Astrocyte of the cerebellum (primary cell): ENCODE results near the gene LRRC40.

Source experiments
- DNase-seq: peaks from one replicate; pipeline ENCODE4 v3.0.0-alpha.2; 2011; ENCODE audit warnings: low read depth
- H3K4me3 ChIP-seq: 2 replicates; pipeline ENCODE4 v1.5.1; 2011; ENCODE audit warnings: mild to moderate bottlenecking, low read depth, low read length, moderate library complexity
- in situ Hi-C: cut with HindIII; loops from 2 replicates; pipeline ENCODE4 v1.10.0; 2017; ENCODE audit warnings: low sequenced_read_pairs
- TF ChIP-seq, protein P1 (sequence below): IDR thresholded peaks from 2 replicates; pipeline ENCODE4 v1.5.1; 2012; ENCODE audit warnings: low read length, low read depth, moderate library complexity, mild to moderate bottlenecking; ENCODE audit errors: missing control alignments

LRRC40 gene

DNA sequence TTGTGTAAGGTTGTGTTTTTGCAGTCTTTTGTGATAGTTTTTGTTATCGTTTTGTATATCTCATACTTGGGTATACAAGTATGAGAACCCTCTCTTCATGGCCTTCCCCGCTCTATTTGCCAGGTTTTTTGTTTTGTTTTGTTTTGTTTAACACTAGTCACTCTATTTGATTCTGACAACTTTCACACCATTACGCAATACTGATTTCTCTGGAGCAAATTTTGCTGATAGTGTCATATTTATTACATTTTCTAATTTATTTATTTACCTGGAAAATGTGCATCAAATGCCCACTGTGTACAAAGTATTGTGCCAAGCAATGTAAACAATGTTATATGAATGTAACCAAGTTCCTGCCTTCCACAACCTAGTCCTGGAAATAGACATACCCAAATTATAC lies 90.1 kb downstream of the LRRC40 start:
- in situ Hi-C loops = no loop called here

DNA sequence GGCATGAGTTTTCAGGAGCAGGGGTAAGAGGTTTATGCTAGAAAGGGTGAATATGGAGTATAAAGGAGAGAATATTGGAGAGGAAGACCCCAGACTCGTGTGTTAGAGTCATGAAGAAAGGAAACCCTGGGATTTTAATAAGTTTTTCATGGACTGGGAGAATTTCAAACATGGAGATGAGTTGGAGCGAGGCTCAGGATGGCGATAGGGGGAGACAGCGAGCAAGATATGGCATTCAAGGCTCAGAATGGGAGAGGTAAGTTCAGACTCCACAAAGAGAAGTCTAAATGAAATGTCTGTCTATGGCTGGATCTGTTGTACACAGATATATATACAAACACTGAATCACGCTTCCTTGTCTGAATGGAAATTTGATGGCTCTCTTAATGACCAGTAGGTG lies 92.5 kb downstream of the LRRC40 start:
- TF ChIP-seq, protein P1, sequence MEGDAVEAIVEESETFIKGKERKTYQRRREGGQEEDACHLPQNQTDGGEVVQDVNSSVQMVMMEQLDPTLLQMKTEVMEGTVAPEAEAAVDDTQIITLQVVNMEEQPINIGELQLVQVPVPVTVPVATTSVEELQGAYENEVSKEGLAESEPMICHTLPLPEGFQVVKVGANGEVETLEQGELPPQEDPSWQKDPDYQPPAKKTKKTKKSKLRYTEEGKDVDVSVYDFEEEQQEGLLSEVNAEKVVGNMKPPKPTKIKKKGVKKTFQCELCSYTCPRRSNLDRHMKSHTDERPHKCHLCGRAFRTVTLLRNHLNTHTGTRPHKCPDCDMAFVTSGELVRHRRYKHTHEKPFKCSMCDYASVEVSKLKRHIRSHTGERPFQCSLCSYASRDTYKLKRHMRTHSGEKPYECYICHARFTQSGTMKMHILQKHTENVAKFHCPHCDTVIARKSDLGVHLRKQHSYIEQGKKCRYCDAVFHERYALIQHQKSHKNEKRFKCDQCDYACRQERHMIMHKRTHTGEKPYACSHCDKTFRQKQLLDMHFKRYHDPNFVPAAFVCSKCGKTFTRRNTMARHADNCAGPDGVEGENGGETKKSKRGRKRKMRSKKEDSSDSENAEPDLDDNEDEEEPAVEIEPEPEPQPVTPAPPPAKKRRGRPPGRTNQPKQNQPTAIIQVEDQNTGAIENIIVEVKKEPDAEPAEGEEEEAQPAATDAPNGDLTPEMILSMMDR = peak; percentile 6
- no peak overlapping the region for H3K4me3 ChIP-seq
- DNase-seq = no peak
- in situ Hi-C loops = no loop called here

More for the DNA sequence above, 90.1 kb downstream of the LRRC40 start:
- H3K4me3 ChIP-seq = no peak overlapping the region
- TF ChIP-seq, protein P1 = no peak
- no peak for DNase-seq

GRCh38 chr1:70109241-70109640 lies 96.1 kb downstream of the LRRC40 start:
- DNase-seq = no peak
- in situ Hi-C loops = no loop called here
- no peak overlapping the region for H3K4me3 ChIP-seq
- TF ChIP-seq, protein P1 = no peak

- DNase-seq = no peak
- no peak overlapping the region for H3K4me3 ChIP-seq
- in situ Hi-C loops = no loop called here
- TF ChIP-seq, protein P1 = no peak
These were observed 101.6 kb downstream of the LRRC40 start for GRCh38 chr1:70103770-70104169.

DNA sequence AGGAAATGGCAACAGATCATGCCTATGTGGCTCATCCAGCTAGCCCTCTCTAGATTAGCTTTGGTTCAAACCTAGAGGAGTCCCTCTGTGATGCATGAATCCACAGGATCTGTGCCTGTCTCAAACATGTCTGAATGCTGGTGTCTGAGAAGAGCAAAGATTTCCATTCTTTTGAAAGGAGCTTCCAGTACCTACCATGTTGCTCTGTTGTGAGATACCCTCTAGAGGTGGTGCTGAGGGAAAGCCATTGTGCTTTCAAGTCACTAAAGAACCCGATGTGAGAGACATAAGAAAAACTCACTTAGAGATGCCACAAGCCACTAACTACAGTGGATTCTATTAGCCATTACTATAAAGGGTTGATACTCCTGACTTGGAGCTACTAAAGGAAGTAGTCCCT lies 103.6 kb downstream of the LRRC40 start:
- no peak overlapping the region for H3K4me3 ChIP-seq
- DNase-seq = no peak
- TF ChIP-seq, protein P1 = no peak
- in situ Hi-C loops = no loop called here

- no peak overlapping the region for H3K4me3 ChIP-seq
- TF ChIP-seq, protein P1 = no peak
- in situ Hi-C loops = no loop called here
- no peak for DNase-seq
These were observed 104.1 kb downstream of the LRRC40 start for GRCh38 chr1:70101231-70101630.
